ENCODE results near the gene SVEP1. TPM values are rescaled to one million over a fixed set of nuclear protein-coding genes. Genes with fewer than 3 reads are reported as not detected.

Gene SVEP1
- polyA plus RNA-seq, 3 donors, result under 0.01 TPM; not detected in 2

GRCh38 chr9:110463499-110463898 lies 116.0 kb downstream of the SVEP1 start:
- Mint-ChIP-seq H3K36me3 (no peaks in the 10 kb centered on the region), H3K4me1 (no peaks in the 10 kb centered on the region), H3K4me3 (no peak overlapping the region), H3K9me3 (peaks cover 0 to 4% (median 0%) of the 10 kb centered on the region in 7 donors), H3K27ac (no peak overlapping the region), H3K27me3 (ENCODE audit: low read depth in 3 of 3) (peaks cover 0 to 3% (median 2%) of the 10 kb centered on the region in 3 donors)
- Histone ChIP-seq H3K27ac (ENCODE audit: low read depth in 1 of 2, low read length in 2 of 2) (no peak overlapping the region), H4K20me1 (ENCODE audit: insufficient read depth, low read length) (no peaks in the 10 kb centered on the region), H3K79me2 (ENCODE audit: insufficient read depth, low read length) (no peaks in the 10 kb centered on the region), H3K36me3 (replicated peaks in 1 of 2; ENCODE audit: control insufficient read depth in 1 of 2, insufficient read depth in 2 of 2, low read length in 2 of 2) (no peaks in the 10 kb centered on the region), H3K9ac (ENCODE audit: insufficient read depth, low read length, poor library complexity, severe bottlenecking) (no peak overlapping the region), H3K9me3 (replicated peaks in 1 of 2; ENCODE audit: control insufficient read depth in 1 of 2, insufficient read depth in 1 of 2, low read length in 2 of 2) (no peaks in the 10 kb centered on the region), H2AFZ (ENCODE audit: insufficient read depth, low read depth, low read length, poor library complexity, severe bottlenecking) (no peak overlapping the region), H3K4me2 (replicated peaks; ENCODE audit: extremely low read depth, low read length, poor library complexity, severe bottlenecking) (no peak overlapping the region), H3K27me3 (ENCODE audit: control insufficient read depth in 2 of 2, insufficient read depth in 2 of 2, low read length in 2 of 2) (no peaks in the 10 kb centered on the region), H3K4me1 (ENCODE audit: control insufficient read depth in 1 of 2, insufficient read depth in 2 of 2, low read length in 2 of 2) (no peaks in the 10 kb centered on the region), H3K4me3 (replicated peaks in 1 of 3; ENCODE audit: low read depth in 2 of 3, low read length in 3 of 3) (no peak overlapping the region)
- intact Hi-C loops (cut with micrococcal nuclease), result no loop called here
- WGBS (ENCODE audit: insufficient coverage), result no CpG with 5 or more reads among the region's 3 CpGs
- no peak for DNase-seq
- no peak for TF ChIP-seq CTCF (IDR thresholded peaks at IDR 0.05)

GRCh38 chr9:110457245-110457644 lies 122.3 kb downstream of the SVEP1 start:
- Histone ChIP-seq H4K20me1 (ENCODE audit: insufficient read depth, low read length) (no peaks in the 10 kb centered on the region), H3K9me3 (replicated peaks in 1 of 2; ENCODE audit: control insufficient read depth in 1 of 2, insufficient read depth in 1 of 2, low read length in 2 of 2) (no peaks in the 10 kb centered on the region), H3K4me1 (ENCODE audit: control insufficient read depth in 1 of 2, insufficient read depth in 2 of 2, low read length in 2 of 2) (no peaks in the 10 kb centered on the region), H3K79me2 (ENCODE audit: insufficient read depth, low read length) (no peaks in the 10 kb centered on the region), H3K9ac (ENCODE audit: insufficient read depth, low read length, poor library complexity, severe bottlenecking) (no peak overlapping the region), H3K27ac (ENCODE audit: low read depth in 1 of 2, low read length in 2 of 2) (no peak overlapping the region), H3K36me3 (replicated peaks in 1 of 2; ENCODE audit: control insufficient read depth in 1 of 2, insufficient read depth in 2 of 2, low read length in 2 of 2) (no peaks in the 10 kb centered on the region), H2AFZ (ENCODE audit: insufficient read depth, low read depth, low read length, poor library complexity, severe bottlenecking) (no peak overlapping the region), H3K4me3 (replicated peaks in 1 of 3; ENCODE audit: low read depth in 2 of 3, low read length in 3 of 3) (no peak overlapping the region), H3K4me2 (replicated peaks; ENCODE audit: extremely low read depth, low read length, poor library complexity, severe bottlenecking) (no peak overlapping the region), H3K27me3 (ENCODE audit: control insufficient read depth in 2 of 2, insufficient read depth in 2 of 2, low read length in 2 of 2) (peaks cover 2 to 3% of the 10 kb centered on the region in 2 donors)
- Mint-ChIP-seq H3K27me3 (ENCODE audit: low read depth in 3 of 3) (no peaks in the 10 kb centered on the region), H3K4me1 (no peaks in the 10 kb centered on the region), H3K36me3 (no peaks in the 10 kb centered on the region), H3K27ac (no peak overlapping the region), H3K4me3 (no peak overlapping the region), H3K9me3 (peaks cover 0 to 2% (median 0%) of the 10 kb centered on the region in 7 donors)
- DNase-seq, result no peak
- 100% methylated on average over 1 of the region's 3 CpGs for WGBS (ENCODE audit: insufficient coverage)
- intact Hi-C loops (cut with micrococcal nuclease), result no loop called here
- TF ChIP-seq CTCF (IDR thresholded peaks at IDR 0.05), result no peak

Measured in CD14-positive monocyte (primary cell).